DND-41 (cell line): Measurements from ENCODE around the gene TSPAN14.

Experiments used
- CTCF ChIP-seq: IDR thresholded peaks from 2 replicates; pipeline ENCODE4 v1.5.1; 2012; ENCODE audit warnings: borderline replicate concordance, low read length, moderate library complexity, mild to moderate bottlenecking; ENCODE audit not compliant: poor library complexity, severe bottlenecking; ENCODE audit errors: extremely low read depth
- EZH2 ChIP-seq: IDR thresholded peaks from 3 replicates; pipeline ENCODE4 v1.6.1; 2012; ENCODE audit warnings: borderline replicate concordance, low read depth, mild to moderate bottlenecking, moderate library complexity, low read length, inconsistent platforms; ENCODE audit not compliant: severe bottlenecking

- no peak for TF ChIP-seq CTCF
- no peak for TF ChIP-seq EZH2
Measured at GRCh38 chr10:80582286-80582960, 128.3 kb downstream of the TSPAN14 start.
